ENCODE results near the gene CYP46A1. TPM values are rescaled to one million over a fixed set of nuclear protein-coding genes. Genes with fewer than 3 reads are reported as not detected.

CYP46A1 gene
- total RNA-seq, 1 experiment from 2014 or later: 0.59 TPM

DNA sequence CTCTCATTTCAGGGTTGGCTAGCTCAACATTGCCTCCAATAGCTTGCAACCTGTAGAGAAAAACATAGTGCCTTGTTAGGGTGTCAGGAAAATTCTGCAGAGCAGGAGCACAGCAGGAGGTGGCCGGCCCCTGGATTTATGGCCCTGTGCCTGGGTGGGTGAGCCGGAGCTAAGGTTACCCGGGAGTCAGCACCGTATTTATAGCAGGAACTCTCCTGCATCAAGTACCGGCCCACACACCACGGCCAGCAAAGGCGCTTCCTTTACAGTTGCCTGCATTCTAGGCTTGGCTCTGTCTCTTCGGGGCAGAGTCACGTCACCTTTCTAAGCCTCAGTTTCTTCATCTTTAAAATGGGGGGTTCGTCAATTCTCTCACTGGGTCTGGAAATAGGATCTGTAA is 56.3 kb downstream of the CYP46A1 start:
- Histone ChIP-seq H3K27me3 (ENCODE audit: insufficient read depth, low read length) (no peaks in the 10 kb centered on the region), H2BK20ac (ENCODE audit: low read depth, low read length, poor library complexity, severe bottlenecking) (no peak overlapping the region), H3K18ac (ENCODE audit: insufficient read length, low read depth, low read length) (no peak overlapping the region), H3K4me2 (ENCODE audit: insufficient read depth, insufficient read length, low read length) (no peak overlapping the region), H3K23ac (ENCODE audit: insufficient read length, low read depth, low read length) (no peak overlapping the region), H3K4ac (ENCODE audit: low read depth, low read length) (no peak overlapping the region), H2BK12ac (ENCODE audit: insufficient read length, low read depth, low read length) (no peak overlapping the region), H3K14ac (ENCODE audit: insufficient read depth, low read length) (no peak overlapping the region), H3K9me3 (ENCODE audit: control insufficient read depth, low read depth, low read length) (no peaks in the 10 kb centered on the region), H2AK5ac (ENCODE audit: insufficient read length, low read length) (no peak overlapping the region), H4K5ac (ENCODE audit: insufficient read length, low read depth, low read length) (no peak overlapping the region), H3K23me2 (ENCODE audit: insufficient read length, low read depth, low read length, poor library complexity, severe bottlenecking) (no peaks in the 10 kb centered on the region), H3K56ac (ENCODE audit: insufficient read length, low read depth, low read length) (no peak overlapping the region), H2BK5ac (ENCODE audit: insufficient read length, low read length) (no peak overlapping the region), H4K8ac (replicated peaks; ENCODE audit: insufficient read length, low read depth, low read length) (no peak overlapping the region), H3K9ac (ENCODE audit: extremely low read depth, insufficient read length, low read length) (no peak overlapping the region), H2BK120ac (ENCODE audit: low read depth, low read length, poor library complexity, severe bottlenecking) (no peak overlapping the region), H3K27ac (ENCODE audit: insufficient read length, low read depth, low read length) (no peak overlapping the region), H2BK15ac (ENCODE audit: low read depth, low read length) (no peak overlapping the region), H3K4me1 (ENCODE audit: insufficient read depth, low read length) (peaks cover 5% of the 10 kb centered on the region), H4K20me1 (ENCODE audit: control insufficient read depth, insufficient read depth, insufficient read length) (no peaks in the 10 kb centered on the region), H2AFZ (ENCODE audit: low read length) (no peak overlapping the region), H3T11ph (ENCODE audit: low read length) (no peak overlapping the region), H4K91ac (ENCODE audit: insufficient read length, low read depth, low read length) (no peak overlapping the region), H3K79me2 (ENCODE audit: insufficient read depth, low read length) (no peaks in the 10 kb centered on the region), H3K79me1 (ENCODE audit: insufficient read depth, low read depth, low read length, poor library complexity, severe bottlenecking) (no peaks in the 10 kb centered on the region)
- no peak overlapping the region for H3K4me3 Mint-ChIP-seq
- no peaks in the 10 kb centered on the region; a peak in 1 of 7 replicates for H3K36me3 Mint-ChIP-seq (ENCODE audit: insufficient read depth in 1 of 3, low read depth in 3 of 3)
- H3K4me1 Mint-ChIP-seq: peaks cover 21 to 32% of the 10 kb centered on the region in 2 experiments
- no peaks in the 10 kb centered on the region; a peak in 2 of 5 replicates for H3K9me3 Mint-ChIP-seq
- WGBS (ENCODE audit: extremely low coverage, insufficient read length, low lambda C conversion rate): no CpG with 5 or more reads among the region's 10 CpGs
- no peak overlapping the region for H3K27ac Mint-ChIP-seq
- TF ChIP-seq, protein P1, sequence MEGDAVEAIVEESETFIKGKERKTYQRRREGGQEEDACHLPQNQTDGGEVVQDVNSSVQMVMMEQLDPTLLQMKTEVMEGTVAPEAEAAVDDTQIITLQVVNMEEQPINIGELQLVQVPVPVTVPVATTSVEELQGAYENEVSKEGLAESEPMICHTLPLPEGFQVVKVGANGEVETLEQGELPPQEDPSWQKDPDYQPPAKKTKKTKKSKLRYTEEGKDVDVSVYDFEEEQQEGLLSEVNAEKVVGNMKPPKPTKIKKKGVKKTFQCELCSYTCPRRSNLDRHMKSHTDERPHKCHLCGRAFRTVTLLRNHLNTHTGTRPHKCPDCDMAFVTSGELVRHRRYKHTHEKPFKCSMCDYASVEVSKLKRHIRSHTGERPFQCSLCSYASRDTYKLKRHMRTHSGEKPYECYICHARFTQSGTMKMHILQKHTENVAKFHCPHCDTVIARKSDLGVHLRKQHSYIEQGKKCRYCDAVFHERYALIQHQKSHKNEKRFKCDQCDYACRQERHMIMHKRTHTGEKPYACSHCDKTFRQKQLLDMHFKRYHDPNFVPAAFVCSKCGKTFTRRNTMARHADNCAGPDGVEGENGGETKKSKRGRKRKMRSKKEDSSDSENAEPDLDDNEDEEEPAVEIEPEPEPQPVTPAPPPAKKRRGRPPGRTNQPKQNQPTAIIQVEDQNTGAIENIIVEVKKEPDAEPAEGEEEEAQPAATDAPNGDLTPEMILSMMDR (conservative IDR thresholded peaks at IDR 0.05): no peak
- H3K27me3 Mint-ChIP-seq (ENCODE audit: low read depth): peaks cover 9% of the 10 kb centered on the region; the same call in 1 of the 2 replicates
- DNase-seq: no peak

All from H9 (cell line).